GM21717 (cell line): ENCODE data around the gene NELFB.

ENCODE experiments used
- ATAC-seq: cut with Tn5 transposase; IDR thresholded peaks from one replicate; pipeline ENCODE4 v1.9.1; 2021; ENCODE audit warnings: mild to moderate bottlenecking, moderate library complexity; ENCODE audit not compliant: unreplicated experiment

Gene NELFB

GRCh38 chr9:137254624-137255447, at the start of gene NELFB:
NELFB (plus strand) TSS chr9:137255327.
- ATAC-seq, result peak; percentile 61

- ATAC-seq, result no peak
These were observed 48.5 kb upstream of the NELFB start for GRCh38 chr9:137206602-137207001.

- ATAC-seq, result no peak
These were observed 43.6 kb upstream of the NELFB start for GRCh38 chr9:137211532-137211931.

- no peak for ATAC-seq
These were observed 42.6 kb upstream of the NELFB start for GRCh38 chr9:137212520-137212919.

- ATAC-seq, result no peak
These were observed 41.7 kb upstream of the NELFB start for GRCh38 chr9:137213160-137214060.

- ATAC-seq, result no peak
These were observed 40.5 kb upstream of the NELFB start for GRCh38 chr9:137214620-137215019.

- no peak for ATAC-seq
These were observed 39.7 kb upstream of the NELFB start for GRCh38 chr9:137215196-137215986.

- no peak for ATAC-seq
These were observed 38.8 kb upstream of the NELFB start for GRCh38 chr9:137216188-137216965.

- no peak for ATAC-seq
These were observed 37.6 kb upstream of the NELFB start for GRCh38 chr9:137217276-137218211.

- no peak for ATAC-seq
These were observed 36.8 kb upstream of the NELFB start for GRCh38 chr9:137218212-137218753.

- ATAC-seq, result no peak
These were observed 36.3 kb upstream of the NELFB start for GRCh38 chr9:137218754-137219271.

GRCh38 chr9:137219757-137220316, 35.3 kb upstream of the NELFB start:
- ATAC-seq, result no peak

- no peak for ATAC-seq
These were observed 34.6 kb upstream of the NELFB start for GRCh38 chr9:137220317-137221094.

GRCh38 chr9:137221095-137221505, 34.0 kb upstream of the NELFB start:
- ATAC-seq, result no peak

- ATAC-seq, result no peak
These were observed 33.5 kb upstream of the NELFB start for GRCh38 chr9:137221506-137222111.

GRCh38 chr9:137222190-137223077, 32.7 kb upstream of the NELFB start, which contains the start of gene RNF208:
RNF208 (minus strand) TSS chr9:137222240; CDS start chr9:137221212, 1,028 bp downstream.
- no peak for ATAC-seq
